Measurements from ENCODE around the gene NEK5. TPM values are rescaled to one million over a fixed set of nuclear protein-coding genes. Genes with fewer than 3 reads are reported as not detected.

Gene NEK5, protein sequence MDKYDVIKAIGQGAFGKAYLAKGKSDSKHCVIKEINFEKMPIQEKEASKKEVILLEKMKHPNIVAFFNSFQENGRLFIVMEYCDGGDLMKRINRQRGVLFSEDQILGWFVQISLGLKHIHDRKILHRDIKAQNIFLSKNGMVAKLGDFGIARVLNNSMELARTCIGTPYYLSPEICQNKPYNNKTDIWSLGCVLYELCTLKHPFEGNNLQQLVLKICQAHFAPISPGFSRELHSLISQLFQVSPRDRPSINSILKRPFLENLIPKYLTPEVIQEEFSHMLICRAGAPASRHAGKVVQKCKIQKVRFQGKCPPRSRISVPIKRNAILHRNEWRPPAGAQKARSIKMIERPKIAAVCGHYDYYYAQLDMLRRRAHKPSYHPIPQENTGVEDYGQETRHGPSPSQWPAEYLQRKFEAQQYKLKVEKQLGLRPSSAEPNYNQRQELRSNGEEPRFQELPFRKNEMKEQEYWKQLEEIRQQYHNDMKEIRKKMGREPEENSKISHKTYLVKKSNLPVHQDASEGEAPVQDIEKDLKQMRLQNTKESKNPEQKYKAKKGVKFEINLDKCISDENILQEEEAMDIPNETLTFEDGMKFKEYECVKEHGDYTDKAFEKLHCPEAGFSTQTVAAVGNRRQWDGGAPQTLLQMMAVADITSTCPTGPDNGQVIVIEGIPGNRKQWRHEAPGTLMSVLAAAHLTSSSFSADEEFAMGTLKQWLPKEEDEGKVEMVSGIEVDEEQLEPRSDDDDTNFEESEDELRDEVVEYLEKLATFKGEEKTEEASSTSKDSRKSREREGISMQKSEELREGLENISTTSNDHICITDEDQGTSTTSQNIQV
- 0.16 and 0.18 TPM in 2 replicates for total RNA-seq
- 0.03 TPM in 1 of 2 replicates, not detected in the other for polyA plus RNA-seq
- 0.03 and 0.04 TPM in 2 replicates for polyA plus RNA-seq (2011; cell fraction: cytosol; rRNA removed)
- 0.14 and 0.20 TPM in 2 replicates for polyA plus RNA-seq (2011; cell fraction: nucleus; rRNA removed)
- 0.14 and 0.23 TPM in 2 replicates for polyA plus RNA-seq (2012)
- 0.06 and 0.15 TPM in 2 replicates for polyA minus RNA-seq
- not detected for polyA minus RNA-seq (2011; cell fraction: cytosol; rRNA and poly(A)+ RNA removed)
- polyA minus RNA-seq (2011; cell fraction: nucleus; rRNA and poly(A)+ RNA removed), result 0.34 TPM in 1 of 2 replicates, not detected in the other
- percentile 15 among the genes with signal in this experiment for Bru-seq, nascent RNA
- BruChase-seq, experiment 1, labeled RNA remaining after a 6-hour chase, result percentile 12 among the genes with signal in this experiment
- percentile 17 among the genes with signal in this experiment for BruChase-seq, experiment 2, labeled RNA remaining after a 2-hour chase
- long read RNA-seq, partial matches to known transcripts, result 0 of 3 reads
- long read RNA-seq, other reads (novel, unspliced or antisense), result 3 of 3 reads

DNA sequence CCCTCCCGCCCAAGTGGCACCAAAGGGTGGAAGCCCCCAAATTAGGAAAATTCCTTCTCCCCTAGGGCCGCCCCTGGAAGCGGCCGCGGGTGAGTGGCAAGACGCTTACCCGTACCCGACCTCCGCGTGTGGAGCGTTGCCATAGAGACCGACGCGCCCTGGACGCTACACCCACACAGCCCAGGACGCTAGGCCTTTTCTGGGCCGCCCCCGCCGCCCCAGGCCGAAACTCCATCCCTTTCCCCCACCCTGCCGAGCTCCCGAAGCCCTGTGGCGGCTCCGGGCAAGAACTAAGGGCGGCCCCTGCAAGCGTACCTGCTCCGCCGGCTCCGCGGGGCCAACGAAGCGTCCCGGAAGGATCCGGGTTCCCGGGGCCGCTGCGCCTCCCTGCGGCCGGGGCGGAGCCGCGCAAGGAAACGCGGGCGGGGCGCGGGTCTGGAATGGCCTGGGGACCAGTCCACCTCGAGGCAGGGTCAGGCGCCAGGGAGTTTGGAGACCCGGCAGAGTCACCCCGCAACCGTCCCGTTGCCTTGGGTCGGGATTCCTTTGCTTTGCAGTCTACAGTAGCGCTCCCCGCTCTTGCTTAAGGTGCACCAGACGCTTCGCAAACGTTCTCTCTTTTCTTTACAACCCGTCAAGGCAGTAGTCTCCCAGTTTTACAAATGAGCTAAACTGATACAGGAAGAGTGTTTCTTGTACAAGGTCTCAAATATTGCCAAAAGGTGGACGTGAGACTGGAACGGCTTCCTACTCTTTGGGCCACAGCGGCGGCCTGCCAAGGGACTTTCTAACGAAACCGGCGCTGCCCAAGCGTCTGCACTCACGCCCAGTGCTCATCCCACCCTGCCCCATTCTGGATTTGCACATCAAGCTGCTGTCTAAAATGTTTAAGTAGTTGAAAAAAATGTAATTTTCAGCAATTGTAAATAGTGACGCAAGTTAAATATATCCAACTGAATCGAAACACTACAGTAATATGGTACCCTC lies at the start of gene NEK5:
Gene NEK5, minus strand, starts transcription at position 360 of the 987 bp plus-strand sequence. CDS start 1,591 bp downstream, outside the sequence.
- intact Hi-C loops (cut with micrococcal nuclease) (loop anchor here (1.0 to 10.0 kb wide), 10 partner anchors 30 to 844 kb away; partner anchors contain the start of genes INTS6, NEK3, TMEM272 and VPS36), dilution Hi-C loops (cut with MboI; ENCODE audit: extremely low pct_ligation_motif_present, low sequenced_read_pairs) (no loop called here)
- Histone ChIP-seq H3K36me3 (ENCODE audit: control insufficient read depth in 2 of 2, extremely low read depth in 1 of 2, insufficient read depth in 2 of 2, low read length in 2 of 2) (no peaks in the 10 kb centered on the region), H3K4me3 (replicated peaks in 1 of 3; ENCODE audit: insufficient read depth in 1 of 3, low read depth in 1 of 3, low read length in 3 of 3) (peak within 1 kb of the TSS; percentile 54 to 69 (median 68)), H3K9me1 (replicated peaks; ENCODE audit: control insufficient read depth, extremely low read depth, insufficient read depth, low read length) (no peaks in the 10 kb centered on the region), H3K9me3 (replicated peaks; ENCODE audit: control insufficient read depth, insufficient read depth, low read length) (no peaks in the 10 kb centered on the region), H3K27me3 (ENCODE audit: control insufficient read depth in 2 of 2, insufficient read depth in 2 of 2, low read length in 2 of 2) (no peaks in the 10 kb centered on the region), H3K9ac (replicated peaks; ENCODE audit: extremely low read depth, insufficient read depth, low read length) (no peak within 1 kb of the TSS), H3K4me2 (ENCODE audit: insufficient read depth, low read length) (peak within 1 kb of the TSS; percentile 99), H3K79me2 (ENCODE audit: control insufficient read depth, insufficient read depth, low read length) (no peaks in the 10 kb centered on the region), H3K27ac (ENCODE audit: insufficient read depth, low read depth, low read length) (no peak within 1 kb of the TSS), H2AFZ (ENCODE audit: low read depth, low read length) (peak within 1 kb of the TSS; percentile 62), H3K4me1 (ENCODE audit: control insufficient read depth, extremely low read depth, insufficient read depth, low read length) (peaks cover 8% of the 10 kb centered on the region), H4K20me1 (replicated peaks; ENCODE audit: control insufficient read depth, extremely low read depth, insufficient read depth, low read length) (no peaks in the 10 kb centered on the region)
- FAIRE-seq (peak; percentile 82), DNase-seq (ENCODE audit: low read depth, low spot score) (peak; percentile 69)
- BruUV-seq (replicated peaks), result no TSS peak
- CTCF ChIA-PET, result interaction anchor here (0.5 to 4.9 kb wide), 17 partner anchors 10 to 1004 kb away, joined by 3 to 115 read pairs (median 9); partner anchors contain the start of genes ALG11, TMEM272 and VPS36
- peak; percentile 14 for TF ChIP-seq POLR2AphosphoS5 (IDR thresholded peaks at IDR 0.05; ENCODE audit: insufficient read depth, low read depth, low read length)
- no peak for TF ChIP-seq MYC (IDR thresholded peaks at IDR 0.05; ENCODE audit: low read depth, low read length)
- TF ChIP-seq POLR2A (IDR thresholded peaks at IDR 0.05; ENCODE audit: low read depth, low read length), result no peak
- no peak for TF ChIP-seq GATA2 (IDR thresholded peaks at IDR 0.05; ENCODE audit: insufficient read depth, insufficient read length, low read depth, low read length)
- TF ChIP-seq EZH2 (IDR thresholded peaks at IDR 0.05; ENCODE audit: borderline replicate concordance, low read depth, low read length, severe bottlenecking), result no peak
- TF ChIP-seq FOS (IDR thresholded peaks at IDR 0.05; ENCODE audit: borderline replicate concordance, insufficient read depth, low read length), result no peak
- TF ChIP-seq, protein P1, sequence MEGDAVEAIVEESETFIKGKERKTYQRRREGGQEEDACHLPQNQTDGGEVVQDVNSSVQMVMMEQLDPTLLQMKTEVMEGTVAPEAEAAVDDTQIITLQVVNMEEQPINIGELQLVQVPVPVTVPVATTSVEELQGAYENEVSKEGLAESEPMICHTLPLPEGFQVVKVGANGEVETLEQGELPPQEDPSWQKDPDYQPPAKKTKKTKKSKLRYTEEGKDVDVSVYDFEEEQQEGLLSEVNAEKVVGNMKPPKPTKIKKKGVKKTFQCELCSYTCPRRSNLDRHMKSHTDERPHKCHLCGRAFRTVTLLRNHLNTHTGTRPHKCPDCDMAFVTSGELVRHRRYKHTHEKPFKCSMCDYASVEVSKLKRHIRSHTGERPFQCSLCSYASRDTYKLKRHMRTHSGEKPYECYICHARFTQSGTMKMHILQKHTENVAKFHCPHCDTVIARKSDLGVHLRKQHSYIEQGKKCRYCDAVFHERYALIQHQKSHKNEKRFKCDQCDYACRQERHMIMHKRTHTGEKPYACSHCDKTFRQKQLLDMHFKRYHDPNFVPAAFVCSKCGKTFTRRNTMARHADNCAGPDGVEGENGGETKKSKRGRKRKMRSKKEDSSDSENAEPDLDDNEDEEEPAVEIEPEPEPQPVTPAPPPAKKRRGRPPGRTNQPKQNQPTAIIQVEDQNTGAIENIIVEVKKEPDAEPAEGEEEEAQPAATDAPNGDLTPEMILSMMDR (IDR thresholded peaks at IDR 0.05; ENCODE audit: extremely low read depth in 1 of 2, insufficient read depth in 1 of 2, low read depth in 1 of 2, low read length in 2 of 2), result peak; percentile 66 to 79
- TF ChIP-seq, protein P2, sequence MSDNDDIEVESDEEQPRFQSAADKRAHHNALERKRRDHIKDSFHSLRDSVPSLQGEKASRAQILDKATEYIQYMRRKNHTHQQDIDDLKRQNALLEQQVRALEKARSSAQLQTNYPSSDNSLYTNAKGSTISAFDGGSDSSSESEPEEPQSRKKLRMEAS (IDR thresholded peaks at IDR 0.05; ENCODE audit: insufficient read depth, insufficient read length), result no peak
- TF ChIP-seq JUN (IDR thresholded peaks at IDR 0.05; ENCODE audit: borderline replicate concordance, insufficient read depth, insufficient read length, low read depth), result no peak
- POLR2A ChIA-PET, result no interaction called here

All from endothelial cell of umbilical vein (primary cell).